RWPE2 (cell line): ENCODE measurements around the gene WDR4.
A peak's percentile ranks its signal among the peaks of the same experiment; 100 is the strongest.
"Not testable (repeated sequence)": the region's sequence is repeated elsewhere in the genome, so short reads cannot be mapped to it uniquely, and the experiment has no call there.

Source experiments
- ATAC-seq: fragments of 200-7000 bp; cut with Tn5 transposase; 3 replicates; pipeline ENCODE4 v1.9.1; 2021; ENCODE audit warnings: low read depth
- DNase-seq: peaks from one replicate; pipeline ENCODE4 v3.0.0-alpha.2; 2020; ENCODE audit warnings: low spot score
- H3K27ac ChIP-seq: fragments of 450-650 bp; 2 replicates; pipeline ENCODE4 v1.5.1; 2017; ENCODE audit warnings: mild to moderate bottlenecking; ENCODE audit not compliant: poor library complexity, severe bottlenecking
- H3K27me3 ChIP-seq: fragments of 250-450 bp; sonication (Bioruptor Pico); 2 replicates; pipeline ENCODE4 v1.5.1; 2021; ENCODE audit warnings: mild to moderate bottlenecking, moderate library complexity; ENCODE audit not compliant: insufficient read depth, poor library complexity, severe bottlenecking
- H3K36me3 ChIP-seq: fragments of 250-450 bp; sonication (Bioruptor Pico); 2 replicates; pipeline ENCODE4 v1.5.1; 2020; ENCODE audit warnings: low read depth, mild to moderate bottlenecking, moderate library complexity
- H3K4me1 ChIP-seq: fragments of 250-450 bp; sonication (Bioruptor Pico); 2 replicates; pipeline ENCODE4 v1.5.1; 2021; ENCODE audit warnings: mild to moderate bottlenecking, moderate library complexity; ENCODE audit not compliant: insufficient read depth, poor library complexity, severe bottlenecking
- H3K4me3 ChIP-seq: fragments of 250-450 bp; sonication (Bioruptor Pico); 2 replicates; pipeline ENCODE4 v1.5.1; 2021; ENCODE audit warnings: mild to moderate bottlenecking, moderate library complexity; ENCODE audit not compliant: severe bottlenecking
- H3K9me3 ChIP-seq: fragments of 250-450 bp; sonication (Bioruptor Pico); 2 replicates; pipeline ENCODE4 v1.5.1; 2021; ENCODE audit warnings: mild to moderate bottlenecking, moderate library complexity; ENCODE audit not compliant: severe bottlenecking
- TF ChIP-seq, protein P1 (sequence below): fragments of 450-650 bp; IDR thresholded peaks from one replicate; pipeline ENCODE4 v1.5.1; 2017; ENCODE audit warnings: mild to moderate bottlenecking, moderate library complexity; ENCODE audit not compliant: poor library complexity, severe bottlenecking

Gene WDR4

DNA sequence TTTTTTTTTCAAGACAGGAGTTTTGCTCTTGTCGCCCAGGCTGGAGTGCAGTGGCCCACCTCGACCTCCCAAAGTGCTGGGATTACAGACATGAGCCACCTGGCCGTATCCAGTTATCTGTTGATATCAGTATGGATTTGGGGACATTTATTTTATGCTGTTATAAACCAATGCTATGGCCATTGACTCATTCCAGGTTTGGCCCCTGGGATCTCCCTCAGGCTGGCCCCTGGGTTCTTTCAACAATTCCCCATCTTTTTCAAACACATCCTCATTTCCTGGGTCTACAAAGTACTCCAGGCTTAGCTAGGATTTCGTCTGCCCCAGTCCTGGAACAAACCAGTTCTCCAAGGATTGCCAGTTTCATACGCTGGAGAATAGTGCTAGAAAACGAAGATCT, 44.1 kb downstream of the WDR4 start:
- Histone ChIP-seq H3K27ac (no peak overlapping the region), H3K4me1 (no peaks in the 10 kb centered on the region), H3K4me3 (no peak overlapping the region), H3K36me3 (peaks cover 2% of the 10 kb centered on the region; the same call in 1 of the 2 replicates), H3K9me3 (no peaks in the 10 kb centered on the region), H3K27me3 (no peaks in the 10 kb centered on the region)
- no peak for ATAC-seq
- DNase-seq = peak; percentile 7
- TF ChIP-seq, protein P1, sequence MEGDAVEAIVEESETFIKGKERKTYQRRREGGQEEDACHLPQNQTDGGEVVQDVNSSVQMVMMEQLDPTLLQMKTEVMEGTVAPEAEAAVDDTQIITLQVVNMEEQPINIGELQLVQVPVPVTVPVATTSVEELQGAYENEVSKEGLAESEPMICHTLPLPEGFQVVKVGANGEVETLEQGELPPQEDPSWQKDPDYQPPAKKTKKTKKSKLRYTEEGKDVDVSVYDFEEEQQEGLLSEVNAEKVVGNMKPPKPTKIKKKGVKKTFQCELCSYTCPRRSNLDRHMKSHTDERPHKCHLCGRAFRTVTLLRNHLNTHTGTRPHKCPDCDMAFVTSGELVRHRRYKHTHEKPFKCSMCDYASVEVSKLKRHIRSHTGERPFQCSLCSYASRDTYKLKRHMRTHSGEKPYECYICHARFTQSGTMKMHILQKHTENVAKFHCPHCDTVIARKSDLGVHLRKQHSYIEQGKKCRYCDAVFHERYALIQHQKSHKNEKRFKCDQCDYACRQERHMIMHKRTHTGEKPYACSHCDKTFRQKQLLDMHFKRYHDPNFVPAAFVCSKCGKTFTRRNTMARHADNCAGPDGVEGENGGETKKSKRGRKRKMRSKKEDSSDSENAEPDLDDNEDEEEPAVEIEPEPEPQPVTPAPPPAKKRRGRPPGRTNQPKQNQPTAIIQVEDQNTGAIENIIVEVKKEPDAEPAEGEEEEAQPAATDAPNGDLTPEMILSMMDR = no peak

DNA sequence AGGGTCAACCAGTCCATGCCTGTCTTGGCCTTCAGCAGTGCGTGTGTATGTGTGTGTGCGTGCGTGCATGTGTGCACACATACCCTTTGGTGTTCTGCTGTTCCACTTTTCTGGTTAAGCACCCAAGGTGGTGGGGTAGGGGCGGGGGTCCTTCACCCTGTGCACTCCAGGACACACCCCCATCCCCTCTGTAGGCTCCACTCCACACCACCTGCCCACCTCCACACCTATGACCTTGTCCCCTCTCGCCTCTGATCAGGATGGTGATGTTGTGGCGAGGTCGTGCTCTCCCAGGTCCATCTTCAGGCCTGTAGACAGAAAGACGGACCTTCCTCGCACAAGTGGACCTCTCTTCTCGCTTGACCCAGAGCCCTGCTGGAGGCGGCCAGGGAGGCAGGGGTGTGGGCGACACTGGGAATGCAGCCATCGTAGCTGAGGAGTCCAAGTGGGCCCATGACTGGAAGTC, 44.6 kb downstream of the WDR4 start:
- Histone ChIP-seq H3K27ac (no peak overlapping the region), H3K9me3 (no peaks in the 10 kb centered on the region), H3K27me3 (no peaks in the 10 kb centered on the region), H3K36me3 (no peaks in the 10 kb centered on the region), H3K4me3 (no peak overlapping the region), H3K4me1 (no peaks in the 10 kb centered on the region)
- DNase-seq (peak; percentile 35), ATAC-seq (peak; percentile 12; the same call in 1 of the 3 replicates)
- TF ChIP-seq, protein P1 = no peak

DNA sequence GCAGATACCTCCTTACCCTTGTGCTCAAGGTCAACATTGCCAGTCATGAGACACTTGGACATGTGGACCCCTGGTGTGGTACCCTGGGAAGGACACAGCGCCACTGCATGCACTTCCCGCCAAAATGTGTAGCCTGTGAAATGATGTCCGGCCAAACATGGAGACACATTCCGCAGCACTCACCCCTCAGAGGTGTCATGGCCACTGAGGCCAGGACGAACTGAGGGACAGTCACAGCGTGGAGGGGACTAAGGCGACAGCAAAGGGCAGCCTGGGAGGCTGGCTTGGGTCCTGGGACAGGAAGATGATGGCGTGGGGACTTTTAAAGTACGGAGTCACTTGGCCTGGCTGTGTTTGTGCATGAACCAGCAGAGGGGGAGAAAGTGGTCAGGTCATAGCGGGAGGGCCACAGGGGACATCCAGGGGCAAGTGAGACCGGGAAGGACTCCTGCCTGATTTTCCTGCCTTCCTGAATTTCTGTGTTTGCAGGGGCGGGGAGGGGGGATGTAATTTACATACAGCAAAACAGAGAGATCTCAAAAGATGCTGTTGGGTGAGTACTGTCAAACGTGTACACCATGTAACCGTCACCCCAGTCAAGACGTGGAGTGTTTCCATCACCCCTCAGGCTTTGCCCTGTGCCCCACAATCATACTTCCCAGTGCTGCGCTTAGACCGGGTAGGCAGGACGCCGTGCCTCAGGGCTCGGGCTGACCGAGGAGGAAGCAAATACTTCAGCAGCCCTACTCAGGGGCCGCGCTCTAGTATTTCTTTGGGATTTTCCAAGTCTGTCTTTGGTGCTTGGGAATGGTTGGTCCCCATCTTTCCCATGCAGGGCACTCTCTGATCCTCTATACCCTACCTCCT, 45.2 kb downstream of the WDR4 start:
- Histone ChIP-seq H3K27me3 (no peaks in the 10 kb centered on the region), H3K4me1 (no peaks in the 10 kb centered on the region), H3K4me3 (no peak overlapping the region), H3K27ac (no peak overlapping the region), H3K36me3 (no peaks in the 10 kb centered on the region), H3K9me3 (no peaks in the 10 kb centered on the region)
- TF ChIP-seq, protein P1 = no peak
- ATAC-seq (peak; percentile 1; the same call in 1 of the 3 replicates), DNase-seq (peak; percentile 35)

DNA sequence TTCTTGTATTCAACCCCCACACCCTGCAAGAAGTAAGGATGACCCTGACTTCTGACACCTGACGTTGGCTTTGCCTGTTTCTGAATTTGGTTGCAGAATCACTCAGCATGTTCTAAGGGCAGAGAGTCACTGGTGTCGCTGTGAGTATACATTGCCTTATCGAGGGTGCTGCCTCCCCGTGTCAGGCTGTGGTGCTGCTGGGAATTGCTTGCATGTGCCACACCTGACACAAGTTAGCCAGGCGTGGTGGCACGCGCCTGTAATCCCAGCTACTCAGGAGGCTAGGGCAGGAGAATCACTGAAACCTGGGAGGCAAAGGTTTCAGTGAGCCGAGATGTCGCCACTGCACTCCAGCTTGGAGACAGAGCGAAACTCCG, 45.9 kb downstream of the WDR4 start:
- peak; percentile 43 for DNase-seq
- Histone ChIP-seq H3K27me3 (no peaks in the 10 kb centered on the region), H3K4me3 (no peak overlapping the region), H3K27ac (no peak overlapping the region), H3K36me3 (no peaks in the 10 kb centered on the region), H3K4me1 (no peaks in the 10 kb centered on the region), H3K9me3 (no peaks in the 10 kb centered on the region)
- TF ChIP-seq, protein P1 = no peak
- ATAC-seq = peak; percentile 19

DNA sequence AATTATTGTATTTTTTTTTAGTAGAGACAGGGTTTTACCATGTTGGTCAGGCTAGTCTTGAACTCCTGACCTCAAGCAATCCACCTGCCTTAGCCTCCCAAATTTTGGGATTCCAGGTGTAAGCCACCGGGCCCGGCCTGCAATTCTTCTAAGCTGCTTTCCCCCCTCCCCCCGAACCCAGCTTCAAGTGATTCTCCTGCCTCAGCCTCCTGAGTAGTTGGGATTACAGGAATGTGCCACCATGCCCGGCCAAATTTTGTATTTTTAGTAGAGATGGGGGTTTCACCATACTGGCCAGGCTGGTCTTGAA, 47.1 kb downstream of the WDR4 start:
- not testable (repeated sequence) for ATAC-seq, H3K27me3 ChIP-seq

More for the DNA sequence above, 47.1 kb downstream of the WDR4 start:
- not testable (repeated sequence) for H3K27ac ChIP-seq, H3K4me3 ChIP-seq, H3K4me1 ChIP-seq, H3K36me3 ChIP-seq, H3K9me3 ChIP-seq, DNase-seq
